DMS 273 treated with DMSO at 0.1 percent for 48 hours (cell line): Measurements from ENCODE around the gene DDAH1.

Source experiments
- DNase-seq: peaks from one replicate; lab custom pipeline; 2025; lab: John Stamatoyannopoulos, UW

The DDAH1 gene

GRCh38 chr1:85303440-85304162 lies 161.4 kb downstream of the DDAH1 start:
- no peak for DNase-seq

- no peak for DNase-seq
Observed at GRCh38 chr1:85300140-85300539, 164.8 kb downstream of the DDAH1 start.

- DNase-seq = no peak
Observed at GRCh38 chr1:85297855-85298629, 166.9 kb downstream of the DDAH1 start.

GRCh38 chr1:85297538-85297854 lies 167.5 kb downstream of the DDAH1 start:
- no peak for DNase-seq

GRCh38 chr1:85296980-85297379 lies 168.0 kb downstream of the DDAH1 start:
- no peak for DNase-seq

GRCh38 chr1:85295654-85296053 lies 169.3 kb downstream of the DDAH1 start:
- DNase-seq = no peak

- no peak for DNase-seq
Observed at GRCh38 chr1:85295006-85295431, 169.9 kb downstream of the DDAH1 start.

- DNase-seq = no peak
Observed at GRCh38 chr1:85290826-85291225, 174.1 kb downstream of the DDAH1 start.

- no peak for DNase-seq
Observed at GRCh38 chr1:85289848-85290335, 175.1 kb downstream of the DDAH1 start.

GRCh38 chr1:85289207-85289847 lies 175.6 kb downstream of the DDAH1 start:
- DNase-seq = no peak

- DNase-seq = no peak
Observed at GRCh38 chr1:85284202-85284601, 180.8 kb downstream of the DDAH1 start.

GRCh38 chr1:85283475-85284199 lies 181.3 kb downstream of the DDAH1 start:
- DNase-seq = no peak

GRCh38 chr1:85282424-85282823 lies 182.5 kb downstream of the DDAH1 start:
- DNase-seq = no peak

GRCh38 chr1:85280636-85281035 lies 184.3 kb downstream of the DDAH1 start:
- no peak for DNase-seq

- DNase-seq = no peak
Observed at GRCh38 chr1:85279458-85280080, 185.4 kb downstream of the DDAH1 start.

GRCh38 chr1:85278853-85279314 lies 186.1 kb downstream of the DDAH1 start:
- DNase-seq = no peak

- no peak for DNase-seq
Observed at GRCh38 chr1:85277802-85278201, 187.2 kb downstream of the DDAH1 start.

- DNase-seq = no peak
Observed at GRCh38 chr1:85276978-85277639, 187.8 kb downstream of the DDAH1 start.

GRCh38 chr1:85276215-85276977 lies 188.6 kb downstream of the DDAH1 start, which contains the start of gene BCL10:
Gene BCL10, minus strand, starts transcription at chr1:85276632. Its CDS starts 280 bp downstream, at chr1:85276352.
- DNase-seq = peak; percentile 96

- DNase-seq = no peak
Observed at GRCh38 chr1:85275701-85276214, 189.2 kb downstream of the DDAH1 start.
